GM19372 (cell line): Measurements from ENCODE around the gene ARHGAP12.
"Not testable (repeated sequence)": the region's sequence is repeated elsewhere in the genome, so short reads cannot be mapped to it uniquely, and the experiment has no call there.

Experiments
- ATAC-seq: cut with Tn5 transposase; IDR thresholded peaks from one replicate; pipeline ENCODE4 v1.9.1; 2021; ENCODE audit warnings: mild to moderate bottlenecking, low read depth, moderate library complexity; ENCODE audit not compliant: unreplicated experiment

Gene ARHGAP12

GRCh38 chr10:31928549-31929260 lies at the start of gene ARHGAP12:
Gene ARHGAP12, minus strand, starts transcription at chr10:31928831. Its CDS starts 19,976 bp downstream, at chr10:31908855.
- ATAC-seq, result peak; percentile 72

- ATAC-seq, result no peak
Observed at GRCh38 chr10:31978156-31978483, 49.5 kb upstream of the ARHGAP12 start.

- ATAC-seq, result no peak
Observed at GRCh38 chr10:31977440-31978155, 49.0 kb upstream of the ARHGAP12 start.

GRCh38 chr10:31975157-31975765 lies 46.6 kb upstream of the ARHGAP12 start:
- ATAC-seq, result no peak

GRCh38 chr10:31974434-31975124 lies 45.9 kb upstream of the ARHGAP12 start:
- no peak for ATAC-seq

GRCh38 chr10:31972519-31973041 lies 43.9 kb upstream of the ARHGAP12 start:
- ATAC-seq, result no peak

GRCh38 chr10:31969847-31970246 lies 41.2 kb upstream of the ARHGAP12 start:
- not testable (repeated sequence) for ATAC-seq

- ATAC-seq, result no peak
Observed at GRCh38 chr10:31963589-31963980, 35.0 kb upstream of the ARHGAP12 start.

GRCh38 chr10:31962826-31963588 lies 34.4 kb upstream of the ARHGAP12 start:
- ATAC-seq, result no peak

- ATAC-seq, result no peak
Observed at GRCh38 chr10:31961277-31962074, 32.8 kb upstream of the ARHGAP12 start.

GRCh38 chr10:31959461-31960173 lies 31.0 kb upstream of the ARHGAP12 start:
- ATAC-seq, result no peak

GRCh38 chr10:31958856-31959255 lies 30.2 kb upstream of the ARHGAP12 start:
- ATAC-seq, result no peak

GRCh38 chr10:31956200-31956946 lies 27.7 kb upstream of the ARHGAP12 start:
- ATAC-seq, result no peak

GRCh38 chr10:31954410-31955191 lies 26.0 kb upstream of the ARHGAP12 start:
- no peak for ATAC-seq

- ATAC-seq, result no peak
Observed at GRCh38 chr10:31953480-31953879, 24.8 kb upstream of the ARHGAP12 start.

GRCh38 chr10:31953080-31953479 lies 24.4 kb upstream of the ARHGAP12 start:
- ATAC-seq, result no peak

GRCh38 chr10:31952066-31952465 lies 23.4 kb upstream of the ARHGAP12 start:
- ATAC-seq, result no peak
